ENCODE measurements around the gene NUP188. TPM values are rescaled to one million over a fixed set of nuclear protein-coding genes. Genes with fewer than 3 reads are reported as not detected.
A peak's percentile ranks its signal among the peaks of the same experiment; 100 is the strongest.

NUP188 gene
- total and polyA plus RNA-seq, 2 experiments from 2014 or later: 25.5 to 117 TPM

DNA sequence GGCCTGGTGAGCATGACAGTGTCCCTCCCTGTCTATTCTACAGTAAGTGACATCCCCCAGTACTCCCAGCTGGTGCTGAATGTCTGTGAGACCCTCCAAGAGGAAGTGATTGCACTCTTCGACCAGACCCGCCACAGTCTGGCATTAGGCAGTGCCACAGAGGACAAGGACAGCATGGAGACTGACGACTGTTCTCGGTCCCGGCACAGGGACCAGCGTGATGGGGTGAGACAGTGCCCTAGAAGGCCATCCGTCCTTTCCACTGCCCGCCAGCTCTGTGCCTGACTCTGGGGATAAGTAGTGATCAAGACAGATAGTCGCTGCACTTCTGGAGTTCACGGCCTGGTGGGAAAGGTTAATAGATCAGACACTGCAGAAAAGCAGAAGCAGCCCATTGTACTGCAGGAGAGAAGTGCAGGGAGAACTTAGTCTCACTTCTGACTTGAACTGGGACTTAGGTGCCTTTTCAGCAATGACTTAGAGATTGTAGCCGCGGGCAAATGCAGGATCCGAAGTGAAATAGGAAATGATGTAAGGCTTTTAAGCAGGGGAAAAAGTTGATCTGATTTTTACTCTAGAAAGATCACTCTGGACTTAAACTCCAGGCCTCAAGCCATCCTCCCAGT lies 52.2 kb downstream of the NUP188 start:
- DNase-seq (ENCODE audit: low spot score) (no peak), ATAC-seq (no peak)
- Histone ChIP-seq H2AFZ (no peak overlapping the region), H3K9me2 (ENCODE audit: insufficient read depth) (no peaks in the 10 kb centered on the region), H3K4me1 (ENCODE audit: insufficient read depth) (no peaks in the 10 kb centered on the region), H3K79me2 (replicated peaks; ENCODE audit: insufficient read depth) (no peaks in the 10 kb centered on the region), H3K4me3 (no peak overlapping the region), H3K27ac (ENCODE audit: low read depth) (no peak overlapping the region), H3K36me3 (ENCODE audit: insufficient read depth) (peaks cover 49% of the 10 kb centered on the region), H3K27me3 (ENCODE audit: insufficient read depth) (no peaks in the 10 kb centered on the region), H3K4me2 (no peak overlapping the region), H3F3A (replicated peaks; ENCODE audit: low read depth) (0 out of 2 replicates have a peak, but pooled peaks cover 9% of the 10 kb centered on the region), H4K20me1 (replicated peaks; ENCODE audit: insufficient read depth) (peaks cover 12% of the 10 kb centered on the region)
- Mint-ChIP-seq H3K36me3 (ENCODE audit: low read depth) (peaks cover 95% of the 10 kb centered on the region), H3K4me1 (no peaks in the 10 kb centered on the region), H3K27me3 (ENCODE audit: insufficient read depth, low read depth, poor library complexity) (peaks cover 10% of the 10 kb centered on the region), H3K27ac (no peak overlapping the region), H3K4me3 (no peak overlapping the region), H3K9me3 (no peaks in the 10 kb centered on the region)
- no peak for TF ChIP-seq NANOG (IDR thresholded peaks at IDR 0.05; ENCODE audit: borderline replicate concordance)
- no peak for TF ChIP-seq EZH2phosphoT487 (IDR thresholded peaks at IDR 0.05; ENCODE audit: unreplicated experiment)
- no peak for TF ChIP-seq POLR2AphosphoS5 (IDR thresholded peaks at IDR 0.05; ENCODE audit: low read depth)

DNA sequence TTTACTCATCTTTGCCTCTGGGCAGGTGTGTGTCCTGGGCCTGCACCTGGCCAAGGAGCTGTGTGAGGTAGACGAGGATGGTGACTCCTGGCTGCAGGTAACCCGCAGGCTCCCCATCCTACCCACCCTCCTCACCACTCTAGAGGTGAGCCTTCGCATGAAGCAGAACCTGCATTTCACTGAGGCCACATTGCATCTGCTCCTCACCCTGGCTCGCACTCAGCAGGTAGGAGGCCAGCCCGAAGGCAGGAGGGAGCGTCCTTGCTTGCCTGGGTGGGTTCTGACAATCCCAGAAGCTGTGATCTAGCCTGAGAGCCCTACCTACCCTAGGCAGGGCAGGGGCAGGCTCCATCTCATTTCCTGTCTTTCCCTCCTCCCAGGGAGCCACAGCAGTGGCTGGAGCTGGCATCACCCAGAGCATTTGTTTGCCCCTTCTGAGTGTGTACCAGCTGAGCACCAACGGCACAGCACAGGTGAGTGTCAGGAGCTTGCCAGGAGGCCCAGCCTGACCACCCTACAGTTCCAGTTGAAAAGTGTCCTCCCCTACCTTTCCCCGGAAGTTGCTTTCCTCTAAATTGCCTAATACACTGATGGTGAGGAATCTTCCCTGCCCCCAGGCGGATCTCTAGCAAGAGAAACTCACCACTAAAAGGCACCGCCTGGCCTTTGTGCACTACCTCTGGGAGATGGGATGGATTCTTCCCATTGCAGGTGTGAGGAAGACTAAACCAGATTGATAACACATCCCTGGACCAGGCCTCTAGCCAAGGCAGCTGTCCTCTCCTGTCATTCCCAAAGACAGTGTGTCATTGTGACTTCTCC lies 54.2 kb downstream of the NUP188 start:
- Mint-ChIP-seq H3K9me3 (no peaks in the 10 kb centered on the region), H3K4me3 (no peak overlapping the region), H3K4me1 (no peaks in the 10 kb centered on the region), H3K27ac (no peak overlapping the region), H3K36me3 (ENCODE audit: low read depth) (peaks cover 95% of the 10 kb centered on the region), H3K27me3 (ENCODE audit: insufficient read depth, low read depth, poor library complexity) (peaks cover 12% of the 10 kb centered on the region)
- no peaks in the 10 kb centered on the region for H3K4me1 ChIP-seq (ENCODE audit: insufficient read depth)
- peaks cover 19% of the 10 kb centered on the region; the same call in 1 of the 2 replicates for H3F3A ChIP-seq (replicated peaks; ENCODE audit: low read depth)
- peaks cover 35% of the 10 kb centered on the region for H3K36me3 ChIP-seq (ENCODE audit: insufficient read depth)
- DNase-seq (ENCODE audit: low spot score) (no peak), ATAC-seq (no peak)
- no peaks in the 10 kb centered on the region for H3K79me2 ChIP-seq (replicated peaks; ENCODE audit: insufficient read depth)
- H3K9me2 ChIP-seq (ENCODE audit: insufficient read depth): no peaks in the 10 kb centered on the region
- H4K20me1 ChIP-seq (replicated peaks; ENCODE audit: insufficient read depth): peaks cover 12% of the 10 kb centered on the region
- H3K4me3 ChIP-seq: no peak overlapping the region
- H3K4me2 ChIP-seq: no peak overlapping the region
- H3K27me3 ChIP-seq (ENCODE audit: insufficient read depth): no peaks in the 10 kb centered on the region
- no peak overlapping the region for H3K27ac ChIP-seq (ENCODE audit: low read depth)
- no peak for TF ChIP-seq NANOG (IDR thresholded peaks at IDR 0.05; ENCODE audit: borderline replicate concordance)
- TF ChIP-seq ZNF331 (CRISPR knock-in tag; IDR thresholded peaks at IDR 0.05; ENCODE audit: low read depth): no peak
- no peak for TF ChIP-seq POLR2AphosphoS5 (IDR thresholded peaks at IDR 0.05; ENCODE audit: low read depth)
- TF ChIP-seq EZH2 (IDR thresholded peaks at IDR 0.05; ENCODE audit: low read depth, unreplicated experiment): no peak
- TF ChIP-seq JUNB (IDR thresholded peaks at IDR 0.05; ENCODE audit: unreplicated experiment): no peak
- TF ChIP-seq STAT1 (IDR thresholded peaks at IDR 0.05; ENCODE audit: unreplicated experiment): no peak
- no peak overlapping the region for H2AFZ ChIP-seq

DNA sequence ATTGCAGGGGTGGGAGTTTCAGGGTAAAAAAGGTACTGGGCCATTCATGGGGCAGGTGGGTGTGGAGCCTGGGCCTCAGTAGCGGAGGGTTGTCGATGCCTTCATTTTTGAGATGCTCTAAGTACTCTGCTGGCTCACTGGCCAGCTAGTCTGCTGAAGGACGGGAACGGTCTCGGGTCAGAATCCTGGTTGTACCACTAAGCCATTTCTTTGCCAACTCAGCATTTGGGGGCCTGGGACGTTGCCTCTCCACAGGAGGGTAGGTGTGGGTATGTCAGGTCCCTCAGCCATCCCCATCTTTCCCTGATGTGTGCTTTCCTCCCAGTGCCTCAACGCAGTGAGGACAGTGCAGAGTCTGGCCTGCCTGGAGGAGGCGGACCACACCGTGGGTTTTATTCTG lies 55.5 kb downstream of the NUP188 start:
- Mint-ChIP-seq H3K27ac (no peak overlapping the region), H3K4me1 (no peaks in the 10 kb centered on the region; the same call in 2 of the 3 replicates), H3K9me3 (no peaks in the 10 kb centered on the region), H3K4me3 (no peak overlapping the region), H3K27me3 (ENCODE audit: insufficient read depth, low read depth, poor library complexity) (peaks cover 15% of the 10 kb centered on the region), H3K36me3 (ENCODE audit: low read depth) (peaks cover 92% of the 10 kb centered on the region)
- Histone ChIP-seq H3K4me1 (ENCODE audit: insufficient read depth) (no peaks in the 10 kb centered on the region), H3K27me3 (ENCODE audit: insufficient read depth) (no peaks in the 10 kb centered on the region), H2AFZ (no peak overlapping the region), H3K4me3 (no peak overlapping the region), H3K79me2 (replicated peaks; ENCODE audit: insufficient read depth) (no peaks in the 10 kb centered on the region), H3K36me3 (ENCODE audit: insufficient read depth) (peaks cover 26% of the 10 kb centered on the region), H3K27ac (ENCODE audit: low read depth) (no peak overlapping the region), H3F3A (replicated peaks; ENCODE audit: low read depth) (peaks cover 22% of the 10 kb centered on the region; the same call in 1 of the 2 replicates), H3K9me2 (ENCODE audit: insufficient read depth) (no peaks in the 10 kb centered on the region), H3K4me2 (no peak overlapping the region), H4K20me1 (replicated peaks; ENCODE audit: insufficient read depth) (peaks cover 6% of the 10 kb centered on the region; the same call in 1 of the 2 replicates)
- ATAC-seq: no peak
- DNase-seq (ENCODE audit: low spot score): no peak
- TF ChIP-seq NANOG (IDR thresholded peaks at IDR 0.05; ENCODE audit: borderline replicate concordance): no peak
- TF ChIP-seq, protein P1, sequence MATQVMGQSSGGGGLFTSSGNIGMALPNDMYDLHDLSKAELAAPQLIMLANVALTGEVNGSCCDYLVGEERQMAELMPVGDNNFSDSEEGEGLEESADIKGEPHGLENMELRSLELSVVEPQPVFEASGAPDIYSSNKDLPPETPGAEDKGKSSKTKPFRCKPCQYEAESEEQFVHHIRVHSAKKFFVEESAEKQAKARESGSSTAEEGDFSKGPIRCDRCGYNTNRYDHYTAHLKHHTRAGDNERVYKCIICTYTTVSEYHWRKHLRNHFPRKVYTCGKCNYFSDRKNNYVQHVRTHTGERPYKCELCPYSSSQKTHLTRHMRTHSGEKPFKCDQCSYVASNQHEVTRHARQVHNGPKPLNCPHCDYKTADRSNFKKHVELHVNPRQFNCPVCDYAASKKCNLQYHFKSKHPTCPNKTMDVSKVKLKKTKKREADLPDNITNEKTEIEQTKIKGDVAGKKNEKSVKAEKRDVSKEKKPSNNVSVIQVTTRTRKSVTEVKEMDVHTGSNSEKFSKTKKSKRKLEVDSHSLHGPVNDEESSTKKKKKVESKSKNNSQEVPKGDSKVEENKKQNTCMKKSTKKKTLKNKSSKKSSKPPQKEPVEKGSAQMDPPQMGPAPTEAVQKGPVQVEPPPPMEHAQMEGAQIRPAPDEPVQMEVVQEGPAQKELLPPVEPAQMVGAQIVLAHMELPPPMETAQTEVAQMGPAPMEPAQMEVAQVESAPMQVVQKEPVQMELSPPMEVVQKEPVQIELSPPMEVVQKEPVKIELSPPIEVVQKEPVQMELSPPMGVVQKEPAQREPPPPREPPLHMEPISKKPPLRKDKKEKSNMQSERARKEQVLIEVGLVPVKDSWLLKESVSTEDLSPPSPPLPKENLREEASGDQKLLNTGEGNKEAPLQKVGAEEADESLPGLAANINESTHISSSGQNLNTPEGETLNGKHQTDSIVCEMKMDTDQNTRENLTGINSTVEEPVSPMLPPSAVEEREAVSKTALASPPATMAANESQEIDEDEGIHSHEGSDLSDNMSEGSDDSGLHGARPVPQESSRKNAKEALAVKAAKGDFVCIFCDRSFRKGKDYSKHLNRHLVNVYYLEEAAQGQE (IDR thresholded peaks at IDR 0.05; ENCODE audit: unreplicated experiment): no peak
- no peak for TF ChIP-seq EZH2 (IDR thresholded peaks at IDR 0.05; ENCODE audit: low read depth, unreplicated experiment)
- TF ChIP-seq, protein P2, sequence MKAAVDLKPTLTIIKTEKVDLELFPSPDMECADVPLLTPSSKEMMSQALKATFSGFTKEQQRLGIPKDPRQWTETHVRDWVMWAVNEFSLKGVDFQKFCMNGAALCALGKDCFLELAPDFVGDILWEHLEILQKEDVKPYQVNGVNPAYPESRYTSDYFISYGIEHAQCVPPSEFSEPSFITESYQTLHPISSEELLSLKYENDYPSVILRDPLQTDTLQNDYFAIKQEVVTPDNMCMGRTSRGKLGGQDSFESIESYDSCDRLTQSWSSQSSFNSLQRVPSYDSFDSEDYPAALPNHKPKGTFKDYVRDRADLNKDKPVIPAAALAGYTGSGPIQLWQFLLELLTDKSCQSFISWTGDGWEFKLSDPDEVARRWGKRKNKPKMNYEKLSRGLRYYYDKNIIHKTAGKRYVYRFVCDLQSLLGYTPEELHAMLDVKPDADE (IDR thresholded peaks at IDR 0.05): no peak
- peak; percentile 27; the same call in 1 of the 2 replicates for TF ChIP-seq POLR2AphosphoS5 (IDR thresholded peaks at IDR 0.05; ENCODE audit: low read depth)
- TF ChIP-seq CREB1 (CRISPR knock-in tag; IDR thresholded peaks at IDR 0.05; ENCODE audit: low read depth): no peak
- no peak for TF ChIP-seq STAT1 (IDR thresholded peaks at IDR 0.05; ENCODE audit: unreplicated experiment)

Data from GM23338 (cell line).